Uterus (tissue), 2 donors: ENCODE data around the gene ABCC2.

Source experiments
- POLR2A ChIP-seq, 2 donors: fragments of 450-650 bp; IDR thresholded peaks; one replicate each; pipeline ENCODE4 v1.6.1; 2016; ENCODE audit warnings: antibody characterized with exemption in 2 of 2, mild to moderate bottlenecking in 1 of 2, moderate library complexity in 1 of 2
- TF ChIP-seq, protein P1 (sequence below), 4 experiments: fragments of 200-600 bp in 2 of 4; fragments of 450-650 bp in 2 of 4; sonication (generic) in 2 of 4; IDR thresholded peaks; one replicate each; pipeline ENCODE4 v1.5.1; 2016 to 2019; ENCODE audit warnings: antibody characterized with exemption in 4 of 4, mild to moderate bottlenecking in 2 of 4, moderate library complexity in 1 of 4

- TF ChIP-seq, protein P1, sequence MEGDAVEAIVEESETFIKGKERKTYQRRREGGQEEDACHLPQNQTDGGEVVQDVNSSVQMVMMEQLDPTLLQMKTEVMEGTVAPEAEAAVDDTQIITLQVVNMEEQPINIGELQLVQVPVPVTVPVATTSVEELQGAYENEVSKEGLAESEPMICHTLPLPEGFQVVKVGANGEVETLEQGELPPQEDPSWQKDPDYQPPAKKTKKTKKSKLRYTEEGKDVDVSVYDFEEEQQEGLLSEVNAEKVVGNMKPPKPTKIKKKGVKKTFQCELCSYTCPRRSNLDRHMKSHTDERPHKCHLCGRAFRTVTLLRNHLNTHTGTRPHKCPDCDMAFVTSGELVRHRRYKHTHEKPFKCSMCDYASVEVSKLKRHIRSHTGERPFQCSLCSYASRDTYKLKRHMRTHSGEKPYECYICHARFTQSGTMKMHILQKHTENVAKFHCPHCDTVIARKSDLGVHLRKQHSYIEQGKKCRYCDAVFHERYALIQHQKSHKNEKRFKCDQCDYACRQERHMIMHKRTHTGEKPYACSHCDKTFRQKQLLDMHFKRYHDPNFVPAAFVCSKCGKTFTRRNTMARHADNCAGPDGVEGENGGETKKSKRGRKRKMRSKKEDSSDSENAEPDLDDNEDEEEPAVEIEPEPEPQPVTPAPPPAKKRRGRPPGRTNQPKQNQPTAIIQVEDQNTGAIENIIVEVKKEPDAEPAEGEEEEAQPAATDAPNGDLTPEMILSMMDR (IDR thresholded peaks at IDR 0.05), result no peak
- no peak for TF ChIP-seq POLR2A (IDR thresholded peaks at IDR 0.05)
Observed at GRCh38 chr10:99812177-99812576, 29.7 kb downstream of the ABCC2 start.
